ENCODE results near the gene ARG2.
A peak's percentile ranks its signal among the peaks of the same experiment; 100 is the strongest.
"Not testable (repeated sequence)": the region's sequence is repeated elsewhere in the genome, so short reads cannot be mapped to it uniquely, and the experiment has no call there.

ARG2 gene

DNA sequence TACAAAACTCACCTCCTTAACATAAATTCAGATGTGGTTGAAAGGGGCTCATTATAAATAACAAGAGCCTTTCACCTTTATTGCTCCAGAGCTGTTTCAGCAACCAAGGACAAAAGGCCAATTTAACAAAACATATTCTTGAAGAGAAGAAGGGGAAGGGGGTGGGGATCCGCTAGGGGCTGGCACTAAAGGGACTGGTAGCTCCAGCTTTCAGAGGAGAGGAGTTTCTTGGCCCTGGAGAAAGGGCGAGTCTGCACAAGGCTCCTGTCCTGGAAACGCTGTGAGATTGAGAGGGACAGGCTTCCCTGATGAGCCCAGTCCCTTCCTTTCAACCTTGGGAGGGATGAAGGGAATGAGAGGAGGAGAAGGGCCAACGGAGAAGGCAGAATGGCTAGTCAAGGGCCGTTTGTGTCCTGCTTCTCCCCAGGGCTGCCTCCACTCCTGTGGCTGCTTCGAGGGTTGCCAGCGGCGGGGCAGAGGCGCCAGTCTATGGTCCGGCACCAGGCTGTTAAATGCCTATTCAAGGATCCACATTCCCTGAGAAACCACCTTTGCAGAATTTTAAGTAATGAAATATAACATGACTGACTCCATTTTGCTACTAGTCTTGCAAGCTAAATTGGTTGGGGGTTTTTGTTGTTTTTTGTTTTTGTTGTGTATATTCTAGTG lies 9.9 kb upstream of the ARG2 start:
- H3K4me3 Mint-ChIP-seq = no peak overlapping the region
- no peak overlapping the region for H3K27ac Mint-ChIP-seq
- no peaks in the 10 kb centered on the region for H3K4me1 Mint-ChIP-seq
- H3K36me3 Mint-ChIP-seq = no peaks in the 10 kb centered on the region
- H3K27me3 Mint-ChIP-seq = no peaks in the 10 kb centered on the region
- no peaks in the 10 kb centered on the region for H3K9me3 Mint-ChIP-seq

DNA sequence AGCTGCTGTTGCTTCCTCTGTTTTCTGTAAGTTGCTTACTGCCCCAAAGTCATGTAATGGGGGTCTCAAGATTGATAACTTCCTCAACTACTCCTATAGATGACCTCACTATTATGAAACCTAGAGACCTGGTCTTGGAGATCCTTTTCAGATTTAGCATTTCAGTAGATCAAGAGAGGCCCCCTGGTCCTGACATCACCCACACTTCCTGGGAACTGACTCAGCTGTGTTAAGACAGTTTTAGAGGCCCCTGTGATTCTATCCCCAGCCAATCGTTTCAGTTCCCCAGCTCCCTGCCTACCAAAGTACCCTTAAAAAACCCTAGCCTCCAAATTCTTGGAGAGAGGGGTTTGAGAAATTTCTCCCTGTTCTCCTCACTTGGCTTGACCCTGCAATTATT lies 9.2 kb upstream of the ARG2 start:
- H3K4me1 Mint-ChIP-seq = no peaks in the 10 kb centered on the region
- no peak overlapping the region for H3K27ac Mint-ChIP-seq
- no peaks in the 10 kb centered on the region for H3K27me3 Mint-ChIP-seq
- H3K36me3 Mint-ChIP-seq = no peaks in the 10 kb centered on the region
- no peak overlapping the region for H3K4me3 Mint-ChIP-seq
- no peaks in the 10 kb centered on the region for H3K9me3 Mint-ChIP-seq

DNA sequence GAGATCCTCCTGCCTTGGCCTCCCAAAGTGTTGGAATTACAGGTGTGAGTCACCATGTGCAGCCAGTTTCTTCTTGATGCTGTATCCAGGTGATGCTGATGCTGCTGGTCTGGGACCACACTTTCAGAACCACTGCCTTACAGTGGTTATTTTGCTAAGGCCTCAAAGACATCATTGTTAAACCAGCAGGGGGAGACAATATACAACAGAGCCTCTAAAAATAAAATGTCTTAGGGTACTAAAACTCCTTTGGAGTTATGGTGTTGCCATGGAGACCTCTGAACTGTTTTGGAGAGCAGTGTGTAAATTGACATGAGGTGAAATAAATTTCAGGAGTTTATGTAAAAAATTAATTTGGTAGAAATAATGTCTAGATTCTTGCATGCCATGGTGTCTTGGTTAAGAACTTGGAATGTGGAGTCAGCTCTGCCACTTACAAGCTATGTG lies 1.1 kb upstream of the ARG2 start:
- Mint-ChIP-seq H3K4me1 (peaks cover 40% of the 10 kb centered on the region), H3K4me3 (peak overlapping the region; percentile 89), H3K27me3 (no peaks in the 10 kb centered on the region), H3K9me3 (no peaks in the 10 kb centered on the region), H3K36me3 (no peaks in the 10 kb centered on the region), H3K27ac (peak overlapping the region; percentile 47)

DNA sequence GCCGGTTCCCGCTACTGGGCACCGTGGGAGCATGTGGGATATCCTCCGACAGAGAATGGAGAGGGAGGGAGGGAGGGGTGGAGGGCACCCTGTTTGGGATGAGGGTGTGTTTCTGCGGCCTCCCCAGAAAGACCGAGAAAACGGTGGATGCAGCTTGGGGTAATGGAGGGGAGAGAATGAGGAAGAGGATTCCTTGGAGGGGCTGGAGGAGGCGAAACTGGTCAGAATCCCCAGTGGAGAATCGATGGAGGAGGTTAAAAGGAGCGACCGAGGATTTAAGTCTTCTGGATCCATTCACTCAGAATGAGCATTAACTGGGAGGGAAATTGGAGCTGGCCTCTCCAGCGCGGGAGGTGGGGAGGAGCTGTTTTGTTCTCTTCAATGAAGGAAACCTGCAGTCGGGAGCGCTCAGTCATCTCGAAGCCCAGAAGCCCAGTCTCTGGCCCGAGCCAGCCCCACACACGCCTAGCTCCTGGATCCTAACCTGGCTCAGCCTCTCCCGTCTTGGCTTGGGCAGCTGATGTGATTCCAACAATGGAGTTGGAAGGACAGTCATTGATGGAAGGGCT lies 581 bp downstream of the ARG2 start:
- H3K27ac Mint-ChIP-seq = no peak overlapping the region
- peaks cover 46% of the 10 kb centered on the region for H3K4me1 Mint-ChIP-seq
- no peaks in the 10 kb centered on the region for H3K9me3 Mint-ChIP-seq
- no peaks in the 10 kb centered on the region for H3K36me3 Mint-ChIP-seq
- peak overlapping the region; percentile 89 for H3K4me3 Mint-ChIP-seq
- no peaks in the 10 kb centered on the region for H3K27me3 Mint-ChIP-seq

DNA sequence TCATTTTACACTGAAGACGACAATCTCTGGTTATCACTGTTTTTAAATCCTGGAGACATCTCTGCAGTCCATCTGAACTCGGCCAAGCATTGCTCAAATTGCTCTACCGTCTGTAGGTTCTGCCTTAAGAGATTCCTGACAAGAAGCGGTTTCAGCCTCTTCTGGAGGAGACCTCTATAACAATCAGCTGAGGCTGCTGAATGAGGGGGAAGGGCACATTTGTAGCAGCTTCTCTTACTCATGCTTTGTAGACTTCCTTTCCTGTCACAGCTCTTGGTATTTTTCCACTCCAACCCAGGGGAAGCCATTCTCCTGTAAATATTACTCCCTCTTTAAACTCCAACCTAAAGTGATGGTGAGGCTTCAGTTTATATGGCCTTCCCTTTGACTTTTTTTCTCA lies 3.0 kb downstream of the ARG2 start:
- Mint-ChIP-seq H3K27me3 (no peaks in the 10 kb centered on the region), H3K36me3 (no peaks in the 10 kb centered on the region), H3K27ac (peak overlapping the region; percentile 87), H3K9me3 (no peaks in the 10 kb centered on the region), H3K4me1 (peaks cover 46% of the 10 kb centered on the region), H3K4me3 (no peak overlapping the region)

DNA sequence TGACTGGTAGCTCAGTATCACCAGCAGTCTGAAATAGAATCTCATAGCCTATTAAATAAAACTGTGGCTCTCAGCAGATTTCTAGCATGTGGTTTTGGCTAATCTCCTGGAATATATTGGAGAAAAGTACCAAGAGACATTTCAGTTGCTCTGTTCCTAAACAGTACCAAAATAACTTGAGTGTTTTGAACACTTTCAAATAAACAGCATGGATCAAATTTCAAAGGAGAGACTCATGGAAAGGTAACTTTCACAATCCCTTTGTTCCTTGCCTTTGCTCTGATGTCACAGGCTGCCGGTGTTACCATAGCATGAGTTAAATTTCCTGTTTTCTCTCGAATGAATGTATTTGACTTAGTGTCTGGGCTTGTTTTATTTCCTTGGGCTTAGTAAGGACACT lies 3.4 kb downstream of the ARG2 start:
- Mint-ChIP-seq H3K4me3 (no peak overlapping the region), H3K27ac (peak overlapping the region; percentile 87), H3K27me3 (no peaks in the 10 kb centered on the region), H3K4me1 (peaks cover 46% of the 10 kb centered on the region), H3K36me3 (no peaks in the 10 kb centered on the region), H3K9me3 (no peaks in the 10 kb centered on the region)

DNA sequence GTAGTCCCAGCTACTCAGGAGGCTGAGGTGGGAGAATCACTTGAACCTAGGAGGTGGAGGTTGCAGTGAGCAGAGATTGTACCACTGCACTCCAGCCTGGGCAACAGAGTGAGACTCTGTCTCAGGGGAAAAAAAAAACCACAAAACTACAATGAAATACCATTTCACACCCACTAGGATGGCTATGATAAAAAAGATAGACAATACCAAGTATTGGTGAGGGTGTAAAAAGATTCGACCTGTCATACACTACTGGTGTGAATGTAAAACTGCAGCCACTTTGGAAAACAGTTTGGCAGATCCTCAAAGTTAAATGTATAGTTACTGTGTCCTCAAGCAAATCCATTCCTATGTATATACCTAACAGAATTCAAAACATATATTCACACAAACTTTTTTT lies 6.4 kb downstream of the ARG2 start:
- not testable (repeated sequence) for H3K9me3 Mint-ChIP-seq, H3K27me3 Mint-ChIP-seq, H3K27ac Mint-ChIP-seq, H3K4me3 Mint-ChIP-seq, H3K36me3 Mint-ChIP-seq
- H3K4me1 Mint-ChIP-seq = peaks cover 22% of the 10 kb centered on the region

DNA sequence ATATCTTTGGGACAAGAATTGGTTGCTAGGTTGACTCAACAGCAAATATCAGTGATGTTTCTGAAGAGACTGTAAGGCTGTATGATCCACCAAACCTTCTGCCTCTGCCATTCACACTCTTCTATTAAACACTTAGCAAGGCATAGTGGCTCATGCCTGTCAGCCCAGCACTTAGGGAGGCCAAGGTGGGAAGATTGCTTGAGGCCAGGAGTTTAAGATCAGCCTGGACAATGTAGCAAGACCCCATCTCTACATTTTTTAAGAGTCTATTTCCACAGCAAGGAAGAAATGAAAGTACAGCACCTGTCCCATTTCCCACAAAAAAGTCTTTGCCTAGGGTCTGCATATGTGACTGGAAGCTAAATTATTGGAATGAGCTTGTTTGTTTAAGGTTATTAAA lies 7.8 kb downstream of the ARG2 start:
- H3K9me3 Mint-ChIP-seq = no peaks in the 10 kb centered on the region
- no peaks in the 10 kb centered on the region for H3K27me3 Mint-ChIP-seq
- no peak overlapping the region for H3K27ac Mint-ChIP-seq
- H3K4me3 Mint-ChIP-seq = no peak overlapping the region
- H3K36me3 Mint-ChIP-seq = peaks cover 3% of the 10 kb centered on the region
- peaks cover 15% of the 10 kb centered on the region for H3K4me1 Mint-ChIP-seq

DNA sequence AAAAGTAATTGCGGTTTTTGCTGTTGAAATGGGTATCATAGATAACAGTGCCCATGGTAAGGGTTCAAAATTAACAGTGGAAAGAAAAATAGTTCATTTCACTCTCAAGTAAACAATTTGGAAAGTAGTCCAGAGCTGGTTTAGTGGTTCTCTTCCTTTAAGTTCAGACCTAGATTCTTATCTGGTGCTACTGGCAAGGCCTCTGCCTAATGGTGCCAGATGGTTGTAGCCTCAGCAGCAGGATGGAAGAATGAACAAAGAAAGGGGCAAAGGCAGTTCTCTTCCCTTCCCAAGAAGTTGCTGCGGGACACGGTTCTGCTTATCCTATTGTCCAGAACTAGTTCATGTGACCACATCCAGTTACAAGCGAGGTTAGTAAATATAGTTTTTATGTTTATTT lies 10.5 kb downstream of the ARG2 start:
- no peak overlapping the region for H3K4me3 Mint-ChIP-seq
- H3K27ac Mint-ChIP-seq = no peak overlapping the region
- no peaks in the 10 kb centered on the region for H3K9me3 Mint-ChIP-seq
- H3K27me3 Mint-ChIP-seq = no peaks in the 10 kb centered on the region
- H3K36me3 Mint-ChIP-seq = peaks cover 8% of the 10 kb centered on the region
- H3K4me1 Mint-ChIP-seq = no peaks in the 10 kb centered on the region

DNA sequence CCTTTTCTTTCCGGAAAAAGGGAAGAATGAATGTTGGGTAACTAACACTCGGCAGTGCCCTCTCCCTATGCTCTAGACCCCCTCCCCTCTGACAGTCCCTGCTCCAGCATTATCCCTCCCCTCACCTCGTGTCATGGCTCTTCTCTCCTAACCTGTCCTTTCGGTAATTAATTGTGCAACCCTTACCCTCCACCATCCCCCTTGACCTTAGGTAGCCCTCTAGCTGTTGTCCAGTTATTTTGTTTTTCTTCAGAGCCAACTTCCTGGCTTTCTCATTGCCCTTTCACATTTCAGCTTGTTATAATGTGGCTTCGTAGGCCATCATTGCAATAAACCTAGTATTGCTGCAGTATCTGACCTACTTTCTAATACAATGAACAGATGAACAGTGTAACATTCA lies 11.2 kb downstream of the ARG2 start:
- Mint-ChIP-seq H3K27me3 (no peaks in the 10 kb centered on the region), H3K9me3 (no peaks in the 10 kb centered on the region), H3K36me3 (peaks cover 8% of the 10 kb centered on the region)

DNA sequence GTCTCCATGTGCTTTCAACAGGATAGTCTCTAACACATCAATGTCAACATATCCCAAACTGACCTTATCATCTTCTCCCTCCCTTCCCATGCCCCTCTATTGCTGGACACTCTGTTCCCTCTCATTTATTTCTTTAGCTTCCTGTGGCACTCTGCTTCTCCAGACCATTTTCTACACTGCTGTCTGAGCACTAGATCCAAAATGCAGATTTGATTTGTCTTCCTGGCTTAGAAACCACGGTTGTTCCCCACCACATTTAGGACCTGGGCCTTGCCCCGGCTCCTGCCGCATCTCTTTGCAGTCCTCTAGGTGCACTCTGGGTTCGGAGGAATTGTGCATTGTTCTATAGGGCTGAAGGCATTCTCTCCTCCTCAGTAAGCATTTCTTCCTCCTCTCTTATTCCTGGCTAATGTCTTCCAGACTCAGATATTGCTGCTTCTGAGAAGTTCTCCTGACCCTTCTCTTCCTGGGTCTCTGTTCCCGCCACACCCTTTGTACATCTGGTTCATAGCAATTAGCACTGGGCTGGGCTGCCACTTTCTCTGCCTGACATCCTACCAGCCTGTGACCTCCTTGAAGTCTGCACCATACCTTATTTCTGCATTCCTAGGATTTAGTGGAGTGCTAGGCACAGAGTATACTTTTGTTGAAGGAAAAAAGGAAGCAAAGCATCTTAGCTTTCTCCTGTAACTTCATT lies 13.9 kb downstream of the ARG2 start:
- no peaks in the 10 kb centered on the region for H3K9me3 Mint-ChIP-seq
- peaks cover 8% of the 10 kb centered on the region for H3K36me3 Mint-ChIP-seq
- no peak overlapping the region for H3K27ac Mint-ChIP-seq
- no peaks in the 10 kb centered on the region for H3K27me3 Mint-ChIP-seq
- no peaks in the 10 kb centered on the region for H3K4me1 Mint-ChIP-seq
- H3K4me3 Mint-ChIP-seq = no peak overlapping the region

More for the DNA sequence above, 11.2 kb downstream of the ARG2 start:
- Mint-ChIP-seq H3K27ac (no peak overlapping the region), H3K4me3 (no peak overlapping the region), H3K4me1 (no peaks in the 10 kb centered on the region)

DNA sequence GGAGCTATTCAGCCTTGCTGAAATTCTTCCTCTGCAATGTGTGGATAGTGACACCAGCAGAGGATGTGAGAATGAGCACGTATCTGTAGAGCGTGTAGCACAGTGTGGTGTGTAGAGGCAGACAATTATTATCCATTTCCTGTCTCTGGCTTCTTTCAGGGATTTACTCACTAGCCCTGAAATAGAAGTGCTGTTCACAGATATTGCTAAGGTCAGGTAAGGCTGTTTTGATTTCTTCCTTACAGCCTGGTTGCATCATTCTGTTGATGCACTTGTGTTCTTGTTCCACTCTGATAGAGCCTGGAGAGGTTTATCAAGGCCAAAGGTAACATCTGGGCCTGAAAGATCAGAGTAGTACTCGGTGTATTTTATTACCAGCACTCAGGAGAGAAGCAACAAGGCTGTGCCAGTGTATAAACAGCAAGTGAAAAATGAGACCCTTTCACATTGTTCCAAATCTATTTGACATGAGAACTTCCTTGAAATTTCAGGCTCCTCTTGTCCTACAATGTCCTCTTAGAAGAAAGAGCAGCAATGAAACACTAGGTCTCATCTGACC lies 16.7 kb downstream of the ARG2 start:
- H3K27me3 Mint-ChIP-seq = no peaks in the 10 kb centered on the region
- no peaks in the 10 kb centered on the region for H3K9me3 Mint-ChIP-seq
- no peak overlapping the region for H3K4me3 Mint-ChIP-seq
- no peaks in the 10 kb centered on the region for H3K4me1 Mint-ChIP-seq
- no peak overlapping the region for H3K27ac Mint-ChIP-seq
- H3K36me3 Mint-ChIP-seq = peaks cover 8% of the 10 kb centered on the region

DNA sequence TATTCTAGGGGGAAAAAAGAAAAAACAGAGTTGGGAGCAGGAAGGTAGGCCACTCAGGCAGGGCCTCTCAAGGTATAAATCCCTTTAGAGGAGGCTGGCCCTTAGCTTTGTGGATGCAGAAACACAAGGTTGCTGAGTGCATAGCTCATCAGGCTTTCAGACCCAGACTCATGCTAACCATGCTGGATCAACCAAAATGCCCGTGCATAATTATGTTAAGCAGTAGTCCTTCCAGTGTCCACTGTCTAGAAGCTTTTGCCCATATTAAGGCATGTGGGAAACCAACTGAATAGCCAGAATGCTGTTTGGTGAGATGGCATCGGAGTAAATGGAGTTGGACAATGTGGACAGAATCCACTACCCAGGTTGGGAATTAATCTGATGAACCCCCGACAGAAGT lies 18.9 kb downstream of the ARG2 start:
- H3K27ac Mint-ChIP-seq = no peak overlapping the region
- no peak overlapping the region for H3K4me3 Mint-ChIP-seq
- peaks cover 3% of the 10 kb centered on the region for H3K36me3 Mint-ChIP-seq

DNA sequence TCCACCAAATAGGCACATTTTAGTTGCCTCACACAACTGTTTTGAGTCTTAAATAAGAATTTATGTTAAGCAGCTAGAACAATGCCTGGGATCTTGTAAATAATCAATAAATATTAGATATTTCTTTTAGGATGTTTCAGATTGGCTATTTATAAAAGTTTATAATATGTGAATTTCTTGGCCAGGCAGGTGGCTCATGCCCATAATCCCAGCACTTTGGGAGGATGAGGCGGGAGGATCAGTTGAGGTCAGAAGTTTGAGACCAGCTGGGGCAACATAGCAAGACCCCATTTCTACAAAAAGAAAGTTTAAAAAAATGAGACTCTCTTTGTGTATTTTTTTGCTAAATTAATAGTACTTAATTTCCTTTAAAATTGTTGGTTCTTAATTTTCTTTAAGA lies 21.8 kb downstream of the ARG2 start:
- Mint-ChIP-seq H3K27ac (no peak overlapping the region), H3K4me1 (peaks cover 14% of the 10 kb centered on the region), H3K4me3 (no peak overlapping the region), H3K27me3 (no peaks in the 10 kb centered on the region), H3K9me3 (no peaks in the 10 kb centered on the region), H3K36me3 (peaks cover 4% of the 10 kb centered on the region)

More for the DNA sequence above, 18.9 kb downstream of the ARG2 start:
- H3K9me3 Mint-ChIP-seq = no peaks in the 10 kb centered on the region
- no peaks in the 10 kb centered on the region for H3K27me3 Mint-ChIP-seq
- peaks cover 8% of the 10 kb centered on the region for H3K4me1 Mint-ChIP-seq

DNA sequence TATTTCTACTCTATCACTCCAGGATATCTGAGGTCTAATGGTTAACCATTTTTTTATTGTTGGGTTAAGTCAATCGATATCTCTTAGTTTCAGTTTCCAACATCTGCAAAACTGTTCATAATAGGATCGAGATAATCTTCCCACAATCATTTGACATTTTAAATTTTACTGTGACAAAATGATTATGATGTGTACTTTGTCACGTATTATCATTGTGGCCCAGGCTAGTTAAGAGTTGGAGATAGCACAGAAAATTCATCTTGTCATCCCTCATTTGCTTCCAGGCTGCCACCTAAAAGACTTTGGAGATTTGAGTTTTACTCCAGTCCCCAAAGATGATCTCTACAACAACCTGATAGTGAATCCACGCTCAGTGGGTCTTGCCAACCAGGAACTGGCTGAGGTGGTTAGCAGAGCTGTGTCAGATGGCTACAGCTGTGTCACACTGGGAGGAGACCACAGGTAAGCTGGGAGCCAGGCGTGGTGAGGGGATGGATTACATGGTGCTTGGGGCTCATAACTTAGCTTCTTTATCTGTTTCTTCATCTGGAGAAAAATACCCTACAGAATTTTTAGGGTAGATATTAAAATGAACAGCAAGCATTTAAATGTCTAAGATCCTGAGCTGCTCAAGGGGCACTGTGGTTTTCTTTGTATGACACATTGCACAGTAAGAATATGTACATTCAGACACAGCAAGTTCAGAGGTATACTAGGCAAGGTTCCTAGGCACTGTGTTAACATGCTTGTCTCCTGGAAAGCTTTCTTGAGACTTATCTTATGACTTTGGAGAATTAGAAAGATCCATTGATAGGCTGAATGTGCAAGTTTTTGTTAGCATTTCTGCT lies 22.4 kb downstream of the ARG2 start:
- peaks cover 14% of the 10 kb centered on the region for H3K4me1 Mint-ChIP-seq
- H3K27ac Mint-ChIP-seq = peak overlapping the region; percentile 59
- H3K4me3 Mint-ChIP-seq = no peak overlapping the region
- peaks cover 4% of the 10 kb centered on the region for H3K36me3 Mint-ChIP-seq
- no peaks in the 10 kb centered on the region for H3K27me3 Mint-ChIP-seq
- H3K9me3 Mint-ChIP-seq = no peaks in the 10 kb centered on the region

Measured in activated naive CD4-positive, alpha-beta T cell treated with anti-CD3 and anti-CD28 coated beads, Interleukin-2, amount 50 U/mL, for 24 hours (primary cell).